ENCODE measurements around the gene FAM13A.

- TF ChIP-seq CTCF (IDR thresholded peaks at IDR 0.05): no peak
- no peak for TF ChIP-seq POLR2A (IDR thresholded peaks at IDR 0.05)
Observed at GRCh38 chr4:88819818-88820697, 236.9 kb downstream of the FAM13A start.

All from prostate gland (tissue), 2 donors.